Measurements from ENCODE around the gene FOXN3. TPM values are rescaled to one million over a fixed set of nuclear protein-coding genes. Genes with fewer than 3 reads are reported as not detected.

FOXN3 gene
- polyA plus RNA-seq, 1 of the 3 experiments (the other 2 are of a cell fraction): 9.8 TPM

DNA sequence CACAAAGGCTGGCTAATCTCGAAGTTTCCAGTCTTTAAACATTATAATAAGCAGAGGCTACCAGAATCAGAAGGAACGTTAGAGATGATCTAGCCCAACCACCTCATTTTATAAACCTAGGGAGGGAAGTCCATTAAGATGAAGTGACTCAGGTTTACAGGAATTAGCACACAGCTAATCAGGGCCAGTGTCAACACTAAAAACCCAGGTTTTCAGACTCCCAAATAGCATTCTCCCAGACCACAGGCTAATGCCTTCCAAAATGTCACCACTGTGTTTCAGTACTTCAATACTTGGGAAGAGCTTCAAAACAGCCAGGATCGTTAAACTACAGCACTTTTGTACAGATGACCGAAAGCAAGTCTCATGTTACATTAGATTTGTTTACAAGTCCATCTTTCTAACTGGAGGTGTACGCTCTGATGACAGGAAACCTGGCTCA lies 89.2 kb downstream of the FOXN3 start:
- Histone ChIP-seq H3F3A (replicated peaks; ENCODE audit: insufficient read depth) (no peaks in the 10 kb centered on the region), H3K9ac (no peak overlapping the region), H3K9me2 (no peaks in the 10 kb centered on the region), H4K20me1 (ENCODE audit: insufficient read depth) (no peaks in the 10 kb centered on the region), H3K27me3 (ENCODE audit: insufficient read depth) (no peaks in the 10 kb centered on the region), H3K4me3 (ENCODE audit: low read depth in 2 of 2, low read length in 1 of 2) (no peak overlapping the region), H3K4me1 (ENCODE audit: control insufficient read depth in 1 of 2, insufficient read depth in 2 of 2, low read depth in 1 of 2, low read length in 1 of 2) (peaks cover 0 to 3% of the 10 kb centered on the region in 2 experiments; a peak in 1 of 4 replicates), H3K4me2 (no peak overlapping the region), H3K27ac (ENCODE audit: low read depth in 2 of 2, low read length in 1 of 2) (no peak overlapping the region), H3K9me3 (no peaks in the 10 kb centered on the region), H2AFZ (ENCODE audit: low read depth) (no peak overlapping the region), H3K79me2 (ENCODE audit: insufficient read depth) (no peaks in the 10 kb centered on the region), H3K36me3 (replicated peaks in 1 of 2; ENCODE audit: control insufficient read depth in 1 of 2, insufficient read depth in 2 of 2, low read length in 1 of 2) (no peaks in the 10 kb centered on the region)
- POLR2A ChIA-PET: no interaction called here
- TF ChIP-seq, protein P1, sequence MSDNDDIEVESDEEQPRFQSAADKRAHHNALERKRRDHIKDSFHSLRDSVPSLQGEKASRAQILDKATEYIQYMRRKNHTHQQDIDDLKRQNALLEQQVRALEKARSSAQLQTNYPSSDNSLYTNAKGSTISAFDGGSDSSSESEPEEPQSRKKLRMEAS (IDR thresholded peaks at IDR 0.05; ENCODE audit: low read depth): no peak
- TF ChIP-seq, protein P2, sequence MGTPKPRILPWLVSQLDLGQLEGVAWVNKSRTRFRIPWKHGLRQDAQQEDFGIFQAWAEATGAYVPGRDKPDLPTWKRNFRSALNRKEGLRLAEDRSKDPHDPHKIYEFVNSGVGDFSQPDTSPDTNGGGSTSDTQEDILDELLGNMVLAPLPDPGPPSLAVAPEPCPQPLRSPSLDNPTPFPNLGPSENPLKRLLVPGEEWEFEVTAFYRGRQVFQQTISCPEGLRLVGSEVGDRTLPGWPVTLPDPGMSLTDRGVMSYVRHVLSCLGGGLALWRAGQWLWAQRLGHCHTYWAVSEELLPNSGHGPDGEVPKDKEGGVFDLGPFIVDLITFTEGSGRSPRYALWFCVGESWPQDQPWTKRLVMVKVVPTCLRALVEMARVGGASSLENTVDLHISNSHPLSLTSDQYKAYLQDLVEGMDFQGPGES (IDR thresholded peaks at IDR 0.05; ENCODE audit: low read depth, low read length): no peak
- no peak for TF ChIP-seq SIN3A (IDR thresholded peaks at IDR 0.05; ENCODE audit: borderline replicate concordance, low read depth, low read length)
- TF ChIP-seq RFX5 (IDR thresholded peaks at IDR 0.05; ENCODE audit: low read length): no peak
- no peak for TF ChIP-seq GATA2 (CRISPR knock-in tag; IDR thresholded peaks at IDR 0.05)
- TF ChIP-seq GABPA (IDR thresholded peaks at IDR 0.05; ENCODE audit: low read depth): no peak
- TF ChIP-seq FOSL2 (IDR thresholded peaks at IDR 0.05; ENCODE audit: borderline replicate concordance, low read depth): no peak
- no peak for TF ChIP-seq YY1 (IDR thresholded peaks at IDR 0.05; ENCODE audit: low read depth)
- no peak for TF ChIP-seq EZH2phosphoT487 (IDR thresholded peaks at IDR 0.05; ENCODE audit: borderline replicate concordance, low read depth)
- no peak for TF ChIP-seq TEAD4 (IDR thresholded peaks at IDR 0.05; ENCODE audit: borderline replicate concordance, insufficient read depth)
- no peak for TF ChIP-seq TAF1 (IDR thresholded peaks at IDR 0.05; ENCODE audit: borderline replicate concordance, low read depth, low read length)
- TF ChIP-seq MEF2A (IDR thresholded peaks at IDR 0.05; ENCODE audit: borderline replicate concordance, low read depth): no peak
- TF ChIP-seq NFIC (IDR thresholded peaks at IDR 0.05; ENCODE audit: borderline replicate concordance): no peak
- no peak for TF ChIP-seq CHD2 (IDR thresholded peaks at IDR 0.05; ENCODE audit: low read length, partially characterized antibody)
- TF ChIP-seq, protein P3, sequence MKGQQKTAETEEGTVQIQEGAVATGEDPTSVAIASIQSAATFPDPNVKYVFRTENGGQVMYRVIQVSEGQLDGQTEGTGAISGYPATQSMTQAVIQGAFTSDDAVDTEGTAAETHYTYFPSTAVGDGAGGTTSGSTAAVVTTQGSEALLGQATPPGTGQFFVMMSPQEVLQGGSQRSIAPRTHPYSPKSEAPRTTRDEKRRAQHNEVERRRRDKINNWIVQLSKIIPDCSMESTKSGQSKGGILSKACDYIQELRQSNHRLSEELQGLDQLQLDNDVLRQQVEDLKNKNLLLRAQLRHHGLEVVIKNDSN (IDR thresholded peaks at IDR 0.05; ENCODE audit: borderline replicate concordance, low read depth): no peak
- no peak for TF ChIP-seq JUND (IDR thresholded peaks at IDR 0.05)
- TF ChIP-seq, protein P4, sequence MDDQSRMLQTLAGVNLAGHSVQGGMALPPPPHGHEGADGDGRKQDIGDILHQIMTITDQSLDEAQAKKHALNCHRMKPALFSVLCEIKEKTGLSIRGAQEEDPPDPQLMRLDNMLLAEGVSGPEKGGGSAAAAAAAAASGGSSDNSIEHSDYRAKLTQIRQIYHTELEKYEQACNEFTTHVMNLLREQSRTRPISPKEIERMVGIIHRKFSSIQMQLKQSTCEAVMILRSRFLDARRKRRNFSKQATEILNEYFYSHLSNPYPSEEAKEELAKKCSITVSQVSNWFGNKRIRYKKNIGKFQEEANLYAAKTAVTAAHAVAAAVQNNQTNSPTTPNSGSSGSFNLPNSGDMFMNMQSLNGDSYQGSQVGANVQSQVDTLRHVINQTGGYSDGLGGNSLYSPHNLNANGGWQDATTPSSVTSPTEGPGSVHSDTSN (IDR thresholded peaks at IDR 0.05): no peak
- no peak for TF ChIP-seq NRF1 (IDR thresholded peaks at IDR 0.05; ENCODE audit: low read depth, low read length)
- CTCF ChIA-PET: interaction anchor here (0.6 kb wide), 1 partner anchor 489 kb away, joined by 3 read pairs; no protein-coding TSS in a partner anchor
- no peak for DNase-seq
- WGBS (ENCODE audit: low lambda C conversion rate): 58% methylated on average over 5 of the region's 5 CpGs

All from SK-N-SH (cell line).